Measurements from ENCODE around the gene LAMA3. TPM values are rescaled to one million over a fixed set of nuclear protein-coding genes. Genes with fewer than 3 reads are reported as not detected.

The LAMA3 gene
- total RNA-seq, 1 experiment from 2014 or later, result 5.6 TPM

GRCh38 chr18:23943104-23943503 lies 253.9 kb downstream of the LAMA3 start:
- Histone ChIP-seq H3K9me2 (ENCODE audit: insufficient read depth) (no peaks in the 10 kb centered on the region), H3K9me3 (ENCODE audit: control insufficient read depth in 1 of 2, insufficient read depth in 1 of 2, low read depth in 1 of 2, low read length in 2 of 2) (no peaks in the 10 kb centered on the region), H2AFZ (ENCODE audit: low read depth, low read length, poor library complexity, severe bottlenecking) (no peak overlapping the region), H3K9ac (ENCODE audit: low read length) (no peak overlapping the region), H3K4me2 (ENCODE audit: low read length) (no peak overlapping the region), H3K36me3 (ENCODE audit: control insufficient read depth in 1 of 2, insufficient read depth in 2 of 2, low read length in 2 of 2) (no peaks in the 10 kb centered on the region), H3K4me1 (ENCODE audit: control insufficient read depth in 1 of 2, insufficient read depth in 2 of 2, low read length in 2 of 2) (no peaks in the 10 kb centered on the region), H3K79me2 (ENCODE audit: insufficient read depth, low read length) (no peaks in the 10 kb centered on the region), H4K20me1 (ENCODE audit: insufficient read depth) (no peaks in the 10 kb centered on the region), H3K27ac (ENCODE audit: low read depth, low read length) (no peak overlapping the region), H3K27me3 (ENCODE audit: insufficient read depth, low read length) (no peaks in the 10 kb centered on the region), H3K4me3 (replicated peaks in 1 of 2; ENCODE audit: low read depth in 1 of 2, low read length in 2 of 2) (no peak overlapping the region)
- DNase-seq (ENCODE audit: low read depth, low spot score) (no peak), ATAC-seq (no peak)
- POLR2A ChIA-PET, result no interaction called here
- TF ChIP-seq ATF3 (IDR thresholded peaks at IDR 0.05), result no peak
- no peak for TF ChIP-seq FOSL1 (IDR thresholded peaks at IDR 0.05; ENCODE audit: low read depth)
- TF ChIP-seq JUND (IDR thresholded peaks at IDR 0.05), result no peak
- no peak for TF ChIP-seq SRF (IDR thresholded peaks at IDR 0.05; ENCODE audit: low read depth)
- TF ChIP-seq MAX (IDR thresholded peaks at IDR 0.05), result no peak
- TF ChIP-seq REST (IDR thresholded peaks at IDR 0.05; ENCODE audit: low read depth), result no peak
- TF ChIP-seq POLR2AphosphoS5 (IDR thresholded peaks at IDR 0.05; ENCODE audit: low read depth, low read length), result no peak
- TF ChIP-seq CBX3 (IDR thresholded peaks at IDR 0.05; ENCODE audit: low read depth), result no peak
- no peak for TF ChIP-seq SP1 (IDR thresholded peaks at IDR 0.05; ENCODE audit: low read depth)
- TF ChIP-seq CEBPB (IDR thresholded peaks at IDR 0.05; ENCODE audit: low read depth), result no peak
- TF ChIP-seq YY1 (IDR thresholded peaks at IDR 0.05; ENCODE audit: extremely low read depth, insufficient replicate concordance, low read depth, low read length), result no peak
- TF ChIP-seq EGR1 (IDR thresholded peaks at IDR 0.05; ENCODE audit: low read depth), result no peak
- no peak for TF ChIP-seq ZNF274 (IDR thresholded peaks at IDR 0.05; ENCODE audit: low read depth, low read length)
- TF ChIP-seq RAD21 (IDR thresholded peaks at IDR 0.05; ENCODE audit: low read depth), result no peak
- no peak for TF ChIP-seq ZBTB33 (IDR thresholded peaks at IDR 0.05; ENCODE audit: extremely low read depth, insufficient replicate concordance, low read length)
- TF ChIP-seq EZH2phosphoT487 (IDR thresholded peaks at IDR 0.05; ENCODE audit: borderline replicate concordance), result no peak
- TF ChIP-seq CTCF (IDR thresholded peaks at IDR 0.05 in 2 of 3, conservative IDR thresholded peaks at IDR 0.05 in 1 of 3; ENCODE audit: borderline replicate concordance in 1 of 3, insufficient read depth in 1 of 3, low read depth in 2 of 3, low read length in 2 of 3), result no peak
- TF ChIP-seq TCF7L2 (IDR thresholded peaks at IDR 0.05; ENCODE audit: borderline replicate concordance, extremely low read depth, insufficient read depth, insufficient read length), result no peak
- intact Hi-C loops (cut with micrococcal nuclease), result no loop called here
- RAD21 ChIA-PET (ENCODE audit: low non-redundant PET in 1 of 2, low total read pairs in 2 of 2, uncharacterized antibody in 2 of 2, unreplicated experiment in 2 of 2), result no interaction called here
- CTCF ChIA-PET, result no interaction called here
- BruUV-seq (replicated peaks), result no TSS peak

Data from HCT116 (cell line).